Sigmoid colon (tissue), 7 donors: ENCODE measurements around the gene ACP4. TPM values are rescaled to one million over a fixed set of nuclear protein-coding genes. Genes with fewer than 3 reads are reported as not detected.

Source experiments
- DNase-seq: peaks from one replicate; pipeline ENCODE4 v3.0.0-alpha.2; 2019
- H3K27ac ChIP-seq, 4 donors: fragments of 200-600 bp; sonication (generic); one replicate each; pipeline ENCODE4 v1.5.1; 2016 to 2019; ENCODE audit warnings: mild to moderate bottlenecking in 1 of 4
- H3K27me3 ChIP-seq, 3 donors: fragments of 200-600 bp; sonication (generic); one replicate each; pipeline ENCODE4 v1.5.1; 2019; ENCODE audit warnings: mild to moderate bottlenecking in 1 of 3
- H3K36me3 ChIP-seq, 4 donors: fragments of 200-600 bp; sonication (generic); one replicate each; pipeline ENCODE4 v1.5.1; 2016 to 2019
- H3K4me1 ChIP-seq, 4 donors: fragments of 200-600 bp; sonication (generic); one replicate each; pipeline ENCODE4 v1.5.1; 2017 to 2019
- H3K4me3 ChIP-seq, 4 donors: fragments of 200-600 bp; sonication (generic); one replicate each; pipeline ENCODE4 v1.5.1; 2017 to 2019; ENCODE audit warnings: mild to moderate bottlenecking in 2 of 4, moderate library complexity in 1 of 4
- H3K9me3 ChIP-seq, 4 donors: fragments of 200-600 bp in 3 of 4; sonication (generic) in 3 of 4; one replicate each; pipeline versions ENCODE4 v1.5.1 to v1.6.1; 2013 to 2019
- EP300 ChIP-seq, 4 donors: sonication (generic); formaldehyde crosslinking; IDR thresholded peaks; one replicate each; pipeline ENCODE4 v1.6.1; 2017; ENCODE audit warnings: antibody characterized with exemption in 4 of 4
- POLR2A ChIP-seq, 2 donors: fragments of 450-650 bp; IDR thresholded peaks; one replicate each; pipeline ENCODE4 v1.6.1; 2016; ENCODE audit warnings: antibody characterized with exemption in 2 of 2, mild to moderate bottlenecking in 2 of 2, moderate library complexity in 2 of 2
- POLR2AphosphoS5 ChIP-seq, 4 donors: sonication (generic); formaldehyde crosslinking; IDR thresholded peaks; one replicate each; pipeline ENCODE4 v1.6.1; 2017; ENCODE audit warnings: antibody characterized with exemption in 4 of 4
- WGBS, 2 donors: extraction: QIAGEN DNeasy Blood & Tissue Kit; methylation state at CpG; one replicate each; pipeline ENCODE4 v1.1.7; 2013; 5-methylcytosine and 5-hydroxymethylcytosine counted together
- intact Hi-C: fragments of 100-400 bp; cut with DNase I; formaldehyde crosslinking; loops from one replicate; pipeline ENCODE4 v1.15.1; 2023
- polyA plus RNA-seq, 3 donors: library from polyadenylated mRNA; stranded (reverse); fragments of 200-250 nt; gene quantifications; one replicate each; pipeline ENCODE4 v1.2.3, GENCODE V29; 2013
- total RNA-seq, 4 donors: library from RNA; depleted of rRNA; stranded (reverse); fragments of >200 nt; gene quantifications; one replicate each; pipeline ENCODE4 v1.1.0, GENCODE V29; 2016
- TF ChIP-seq, protein P1 (sequence below), 4 experiments: fragments of 450-650 bp in 3 of 4; fragments of 200-600 bp in 1 of 4; IDR thresholded peaks; one replicate each; pipeline ENCODE4 v1.5.1; 2016 to 2019; ENCODE audit warnings: antibody characterized with exemption in 4 of 4, mild to moderate bottlenecking in 3 of 4, moderate library complexity in 2 of 4
- donor health status: healthy with polysubstance abuse.
- donor health status: Bipolar disorder and iron deficiency.
- donor health status: healthy.

ACP4 gene
- total and polyA plus RNA-seq, 7 donors = not detected

DNA sequence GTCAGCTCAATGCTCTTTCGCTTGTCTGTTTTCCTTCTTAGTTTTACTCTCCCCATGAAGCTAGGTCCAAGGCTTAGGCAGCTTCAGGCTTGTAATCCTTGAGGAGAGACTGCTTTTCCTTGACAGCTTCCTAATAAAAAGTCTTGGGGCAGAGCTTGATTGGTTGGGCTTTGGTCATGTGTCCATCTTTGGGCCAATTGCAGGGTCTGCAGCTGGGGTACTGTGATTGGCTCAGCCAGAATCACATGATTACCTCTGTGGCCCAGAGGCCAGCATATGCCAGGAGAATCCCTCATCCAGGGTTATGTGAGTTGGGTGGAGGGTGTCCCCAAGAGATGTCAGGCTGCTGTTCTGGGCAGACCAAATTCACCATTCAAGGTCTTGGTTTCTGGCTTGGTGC, 25.2 kb downstream of the ACP4 start:
- H3K4me1 ChIP-seq = peaks cover 0 to 6% (median 5%) of the 10 kb centered on the region in 4 donors
- WGBS, 2 donors = 97 to 100% methylated on average over 1 of the region's 1 CpG
- intact Hi-C loops = no loop called here
- no peak overlapping the region for H3K27ac ChIP-seq
- H3K4me3 ChIP-seq = no peak overlapping the region
- peaks cover 12 to 61% (median 27%) of the 10 kb centered on the region in 3 donors for H3K27me3 ChIP-seq
- H3K9me3 ChIP-seq = no peaks in the 10 kb centered on the region
- TF ChIP-seq, protein P1, sequence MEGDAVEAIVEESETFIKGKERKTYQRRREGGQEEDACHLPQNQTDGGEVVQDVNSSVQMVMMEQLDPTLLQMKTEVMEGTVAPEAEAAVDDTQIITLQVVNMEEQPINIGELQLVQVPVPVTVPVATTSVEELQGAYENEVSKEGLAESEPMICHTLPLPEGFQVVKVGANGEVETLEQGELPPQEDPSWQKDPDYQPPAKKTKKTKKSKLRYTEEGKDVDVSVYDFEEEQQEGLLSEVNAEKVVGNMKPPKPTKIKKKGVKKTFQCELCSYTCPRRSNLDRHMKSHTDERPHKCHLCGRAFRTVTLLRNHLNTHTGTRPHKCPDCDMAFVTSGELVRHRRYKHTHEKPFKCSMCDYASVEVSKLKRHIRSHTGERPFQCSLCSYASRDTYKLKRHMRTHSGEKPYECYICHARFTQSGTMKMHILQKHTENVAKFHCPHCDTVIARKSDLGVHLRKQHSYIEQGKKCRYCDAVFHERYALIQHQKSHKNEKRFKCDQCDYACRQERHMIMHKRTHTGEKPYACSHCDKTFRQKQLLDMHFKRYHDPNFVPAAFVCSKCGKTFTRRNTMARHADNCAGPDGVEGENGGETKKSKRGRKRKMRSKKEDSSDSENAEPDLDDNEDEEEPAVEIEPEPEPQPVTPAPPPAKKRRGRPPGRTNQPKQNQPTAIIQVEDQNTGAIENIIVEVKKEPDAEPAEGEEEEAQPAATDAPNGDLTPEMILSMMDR (IDR thresholded peaks at IDR 0.05) = no peak
- TF ChIP-seq POLR2AphosphoS5 (IDR thresholded peaks at IDR 0.05) (no peak), POLR2A (IDR thresholded peaks at IDR 0.05) (no peak), EP300 (IDR thresholded peaks at IDR 0.05) (no peak)
- no peaks in the 10 kb centered on the region for H3K36me3 ChIP-seq
- DNase-seq = no peak

DNA sequence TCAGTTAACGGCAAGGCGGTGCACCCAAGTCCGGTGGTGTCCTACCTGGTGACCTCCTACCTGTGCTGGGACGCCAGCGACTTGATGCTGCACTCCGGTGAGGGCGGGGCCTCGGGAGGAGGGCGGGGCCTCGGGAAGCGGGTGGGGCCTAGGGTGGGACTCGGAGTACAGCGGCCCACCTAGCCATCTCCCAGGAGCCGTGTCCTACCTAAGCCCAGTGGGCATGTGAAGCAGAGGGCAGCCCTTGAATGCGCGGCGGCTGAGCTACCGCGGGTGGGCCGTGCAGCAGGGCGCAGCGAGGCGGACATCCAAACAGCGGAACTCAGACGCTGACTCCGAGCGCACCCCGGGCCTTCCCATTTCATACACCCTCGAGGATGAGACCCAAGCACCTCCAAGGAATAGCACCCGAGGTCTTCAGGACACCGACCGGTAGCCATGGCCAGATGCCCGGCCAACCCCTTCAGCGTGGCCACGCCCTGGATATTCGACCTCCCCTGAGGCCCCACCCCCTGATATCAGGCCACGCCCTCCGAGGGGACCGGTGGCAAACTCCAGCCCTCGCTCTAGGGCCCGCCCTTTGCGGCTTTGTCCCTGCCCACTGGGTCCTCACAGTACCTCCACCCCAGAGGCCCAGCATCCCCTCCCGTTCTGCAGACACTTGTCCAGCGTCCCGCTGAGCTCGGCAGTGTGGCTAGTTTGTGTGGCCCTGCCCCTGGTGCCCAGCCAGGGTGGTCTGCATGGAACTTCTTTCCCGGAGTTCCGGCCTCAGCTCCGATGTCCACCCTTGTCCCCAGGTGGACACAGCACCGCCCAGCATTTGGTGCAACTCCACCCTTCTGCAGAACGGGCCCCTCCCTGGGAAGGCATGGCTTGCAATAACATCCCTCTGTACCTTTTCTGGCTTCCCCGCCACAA, 28.0 kb downstream of the ACP4 start:
- TF ChIP-seq POLR2AphosphoS5 (IDR thresholded peaks at IDR 0.05) (no peak), POLR2A (IDR thresholded peaks at IDR 0.05) (no peak), EP300 (IDR thresholded peaks at IDR 0.05) (no peak)
- TF ChIP-seq, protein P1 (IDR thresholded peaks at IDR 0.05) = no peak
- Histone ChIP-seq H3K4me3 (peak overlapping the region in 2 of 4 donors; percentile 7 to 8), H3K36me3 (no peaks in the 10 kb centered on the region), H3K27ac (no peak overlapping the region), H3K9me3 (no peaks in the 10 kb centered on the region), H3K27me3 (peaks cover 12 to 89% (median 53%) of the 10 kb centered on the region in 3 donors), H3K4me1 (peaks cover 0 to 6% (median 5%) of the 10 kb centered on the region in 4 donors)
- intact Hi-C loops = no loop called here
- WGBS, 2 donors = 2 to 8% methylated on average over 52 of the region's 52 CpGs
- no peak for DNase-seq

DNA sequence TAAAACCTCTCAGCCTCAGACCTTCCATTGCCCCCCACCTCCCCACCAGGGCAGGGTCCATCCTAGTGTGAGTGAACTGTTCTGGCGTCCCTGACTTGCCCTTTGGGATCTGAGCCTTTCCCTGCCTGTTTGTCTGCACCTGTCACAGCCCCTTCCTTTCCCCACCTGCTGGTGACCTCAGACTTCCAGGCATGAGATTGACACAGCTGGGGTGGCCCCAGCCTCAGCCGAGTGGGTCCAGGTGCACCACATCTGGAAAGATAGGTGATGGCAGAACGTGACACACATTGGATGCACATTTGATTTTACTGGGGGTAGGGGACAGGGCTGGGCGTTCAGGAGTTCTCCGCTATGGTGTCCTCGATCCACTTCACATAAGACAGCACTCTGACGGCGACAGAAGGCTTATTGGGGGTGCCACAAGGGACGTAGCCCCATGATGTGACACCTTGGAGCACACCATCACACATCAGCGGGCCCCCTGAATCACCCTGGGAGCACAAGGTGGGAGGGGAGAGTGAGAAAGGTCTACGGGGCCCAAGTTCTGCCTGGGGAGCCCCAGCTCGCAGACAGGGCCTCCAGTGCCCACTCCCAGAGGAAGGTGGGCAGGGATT, 28.8 kb downstream of the ACP4 start:
- Histone ChIP-seq H3K27me3 (peaks cover 12 to 91% (median 54%) of the 10 kb centered on the region in 3 donors), H3K4me1 (peaks cover 0 to 6% (median 5%) of the 10 kb centered on the region in 4 donors), H3K27ac (no peak overlapping the region), H3K36me3 (no peaks in the 10 kb centered on the region), H3K9me3 (no peaks in the 10 kb centered on the region), H3K4me3 (no peak overlapping the region)
- DNase-seq = no peak
- WGBS, 2 donors = 48 to 70% methylated on average over 12 of the region's 12 CpGs
- intact Hi-C loops = no loop called here
- TF ChIP-seq EP300 (IDR thresholded peaks at IDR 0.05) (no peak), POLR2AphosphoS5 (IDR thresholded peaks at IDR 0.05) (no peak)

DNA sequence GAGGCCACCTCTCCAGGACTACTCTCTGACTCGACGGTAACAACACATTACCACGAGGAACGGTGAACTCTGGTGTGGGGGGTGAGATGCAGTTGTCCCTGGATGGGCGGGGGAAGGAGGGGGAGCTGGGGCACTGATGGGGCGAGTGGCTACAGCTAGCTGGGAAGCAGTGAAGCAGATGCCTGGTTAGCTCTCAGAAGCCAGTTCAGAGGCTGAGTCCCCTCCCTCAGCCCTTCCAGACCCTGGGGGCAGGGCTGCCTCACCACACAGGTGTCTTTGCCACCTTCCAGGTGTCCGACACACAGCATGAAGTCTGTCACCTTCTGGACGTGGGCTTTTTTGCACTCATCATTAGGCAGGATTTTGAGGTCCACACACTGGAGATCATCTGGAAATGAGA, 29.4 kb downstream of the ACP4 start:
- Histone ChIP-seq H3K36me3 (no peaks in the 10 kb centered on the region), H3K9me3 (no peaks in the 10 kb centered on the region), H3K4me1 (peaks cover 0 to 6% (median 5%) of the 10 kb centered on the region in 4 donors), H3K4me3 (no peak overlapping the region), H3K27me3 (peaks cover 12 to 94% (median 54%) of the 10 kb centered on the region in 3 donors), H3K27ac (no peak overlapping the region)
- TF ChIP-seq, protein P1 (IDR thresholded peaks at IDR 0.05) = no peak
- TF ChIP-seq POLR2A (IDR thresholded peaks at IDR 0.05) (no peak), POLR2AphosphoS5 (IDR thresholded peaks at IDR 0.05) (no peak), EP300 (IDR thresholded peaks at IDR 0.05) (no peak)
- intact Hi-C loops = no loop called here
- DNase-seq = no peak
- 31 to 49% methylated on average over 8 of the region's 8 CpGs for WGBS, 2 donors

DNA sequence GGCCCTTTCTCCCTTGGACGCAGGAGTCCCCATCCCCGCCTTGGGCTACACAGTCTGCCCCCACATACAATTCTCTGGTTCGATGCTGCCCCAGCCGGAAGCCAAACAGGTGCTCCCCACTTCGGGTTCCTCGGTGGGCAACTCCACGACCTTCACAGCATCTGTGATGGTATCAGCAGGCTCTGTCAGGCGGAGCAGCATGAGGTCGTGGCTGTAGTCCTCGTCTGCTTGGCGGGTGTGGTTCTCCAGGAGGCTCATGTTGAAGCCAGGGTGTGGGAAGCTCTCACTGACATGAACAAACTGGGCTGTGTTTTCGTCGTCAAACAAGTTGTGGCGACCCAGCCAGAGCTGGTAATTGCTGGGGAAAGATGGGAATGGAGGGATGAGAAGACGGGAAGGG, 29.9 kb downstream of the ACP4 start:
- Histone ChIP-seq H3K4me3 (no peak overlapping the region), H3K4me1 (peaks cover 0 to 6% (median 5%) of the 10 kb centered on the region in 4 donors), H3K9me3 (no peaks in the 10 kb centered on the region), H3K27ac (no peak overlapping the region), H3K36me3 (no peaks in the 10 kb centered on the region), H3K27me3 (peaks cover 12 to 94% (median 54%) of the 10 kb centered on the region in 3 donors)
- TF ChIP-seq POLR2AphosphoS5 (IDR thresholded peaks at IDR 0.05) = no peak
- TF ChIP-seq, protein P1 (IDR thresholded peaks at IDR 0.05) = no peak
- no peak for TF ChIP-seq POLR2A (IDR thresholded peaks at IDR 0.05)
- TF ChIP-seq EP300 (IDR thresholded peaks at IDR 0.05) = no peak
- 7 to 14% methylated on average over 15 of the region's 15 CpGs for WGBS, 2 donors
- DNase-seq = no peak
- intact Hi-C loops = no loop called here
